Stimulated activated CD8-positive, alpha-beta memory T cell treated with anti-CD3 and anti-CD28 coated beads, Interleukin-7, amount 100 ng/mL, for 4 hours (primary cell): ENCODE measurements around the gene RNF17.

Experiments
- DNase-seq, 2 donors: peaks; one replicate each; pipeline ENCODE4 v3.0.0-alpha.2; 2020; ENCODE audit warnings: low read depth in 2 of 2

RNF17 gene

GRCh38 chr13:24894972-24895300 is 131.0 kb downstream of the RNF17 start:
- DNase-seq, result no peak

GRCh38 chr13:24896061-24896460 is 132.1 kb downstream of the RNF17 start:
- no peak for DNase-seq

GRCh38 chr13:24897293-24897692 is 133.3 kb downstream of the RNF17 start:
- DNase-seq, result no peak

GRCh38 chr13:24899601-24900000 is 135.6 kb downstream of the RNF17 start:
- no peak for DNase-seq

GRCh38 chr13:24900507-24900906 is 136.5 kb downstream of the RNF17 start:
- no peak for DNase-seq

- DNase-seq, result no peak
Observed at GRCh38 chr13:24905242-24905641, 141.3 kb downstream of the RNF17 start.

GRCh38 chr13:24906268-24906667 is 142.3 kb downstream of the RNF17 start:
- DNase-seq, result no peak

GRCh38 chr13:24910502-24911132 is 146.6 kb downstream of the RNF17 start:
- no peak for DNase-seq

GRCh38 chr13:24911133-24911908 is 147.4 kb downstream of the RNF17 start:
- DNase-seq, result no peak

GRCh38 chr13:24916464-24916863 is 152.5 kb downstream of the RNF17 start:
- no peak for DNase-seq

- no peak for DNase-seq
Observed at GRCh38 chr13:24921003-24921402, 157.0 kb downstream of the RNF17 start.

- DNase-seq, result no peak
Observed at GRCh38 chr13:24921881-24922280, 157.9 kb downstream of the RNF17 start.

GRCh38 chr13:24922387-24922744 is 158.4 kb downstream of the RNF17 start:
- no peak for DNase-seq

GRCh38 chr13:24922745-24923591 is 159.0 kb downstream of the RNF17 start:
- DNase-seq, result peak; percentile 87 to 92

- no peak for DNase-seq
Observed at GRCh38 chr13:24925318-24926231, 161.6 kb downstream of the RNF17 start.

- no peak for DNase-seq
Observed at GRCh38 chr13:24927810-24928404, 163.9 kb downstream of the RNF17 start.

GRCh38 chr13:24929196-24929595 is 165.2 kb downstream of the RNF17 start:
- no peak for DNase-seq
